Endothelial cell of umbilical vein (primary cell): ENCODE data around the gene CELSR3. TPM values are rescaled to one million over a fixed set of nuclear protein-coding genes. Genes with fewer than 3 reads are reported as not detected.

ENCODE experiments used
- BruUV-seq: library from RNA; stranded (reverse); fragments of 400-500 nt; replicated peaks from 2 replicates; lab custom pipeline; 2021; lab: Mats Ljungman, UMichigan
- CTCF ChIA-PET: fragments of 300-600, 350-600 bp; sonication (Branson Sonifier 250); formaldehyde crosslinking; loops from one replicate; lab custom pipeline; 2021; ENCODE audit warnings: antibody characterized with exemption, inconsistent platforms; lab: Charles Lee
- POLR2A ChIA-PET: fragments of 300-600, 350-600 bp; sonication (Branson Sonifier 250); formaldehyde crosslinking; loops from one replicate; lab custom pipeline; 2021; ENCODE audit warnings: antibody characterized with exemption, inconsistent platforms; lab: Charles Lee
- DNase-seq: peaks from one replicate; pipeline ENCODE4 v3.0.0-alpha.2; 2011; ENCODE audit warnings: low read depth, low spot score
- FAIRE-seq: peaks from 2 replicates; lab custom pipeline; 2011; peaks lifted over from hg19 to GRCh38; lab: Jason Lieb, UNC
- H2AFZ ChIP-seq: 2 replicates; pipeline ENCODE4 v1.6.0; 2012; ENCODE audit warnings: low read depth, low read length, control low read depth, inconsistent platforms
- H3K27ac ChIP-seq: 2 replicates; pipeline ENCODE4 v1.5.1; 2011; ENCODE audit warnings: low read depth, mild to moderate bottlenecking, control low read depth, low read length, moderate library complexity; ENCODE audit not compliant: insufficient read depth
- H3K27me3 ChIP-seq, 2 experiments: 2 replicates each; pipeline versions ENCODE4 v1.6.0 to v1.6.1; 2011; ENCODE audit warnings: low read length in 2 of 2, mixed read lengths in 1 of 2; ENCODE audit not compliant: control insufficient read depth in 2 of 2, insufficient read depth in 2 of 2
- H3K36me3 ChIP-seq, 2 experiments: 2 replicates in 1 of 2; 3 replicates in 1 of 2; pipeline ENCODE4 v1.5.1; 2011; ENCODE audit warnings: low read length in 2 of 2, mild to moderate bottlenecking in 1 of 2, moderate library complexity in 1 of 2; ENCODE audit not compliant: control insufficient read depth in 2 of 2, insufficient read depth in 2 of 2; ENCODE audit errors: extremely low read depth in 1 of 2
- H3K4me1 ChIP-seq: 3 replicates; pipeline ENCODE4 v1.5.1; 2011; ENCODE audit warnings: mild to moderate bottlenecking, low read length; ENCODE audit not compliant: control insufficient read depth, insufficient read depth; ENCODE audit errors: extremely low read depth
- H3K4me2 ChIP-seq: 2 replicates; pipeline ENCODE4 v1.6.1; 2011; ENCODE audit warnings: low read length, control low read depth, mixed read lengths; ENCODE audit not compliant: insufficient read depth
- H3K4me3 ChIP-seq, 3 experiments: fragments of 200-600 bp in 1 of 3; sonication (generic), shearing (Covaris generic) in 1 of 3; replicated peaks in 1 of 3; 2 replicates each; pipeline ENCODE4 v1.5.1; 2011 to 2016; ENCODE audit warnings: control low read depth in 3 of 3, low read length in 3 of 3, mild to moderate bottlenecking in 2 of 3, inconsistent platforms in 1 of 3, low read depth in 1 of 3, moderate library complexity in 1 of 3; ENCODE audit not compliant: insufficient read depth in 1 of 3
- H3K79me2 ChIP-seq: 2 replicates; pipeline ENCODE4 v1.6.0; 2012; ENCODE audit warnings: low read length, inconsistent platforms; ENCODE audit not compliant: control insufficient read depth, insufficient read depth
- H3K9ac ChIP-seq: replicated peaks from 2 replicates; pipeline ENCODE3; 2011; ENCODE audit warnings: low read length, control low read depth; ENCODE audit not compliant: insufficient read depth; ENCODE audit errors: extremely low read depth
- H3K9me1 ChIP-seq: replicated peaks from 3 replicates; pipeline ENCODE4 v1.6.0; 2011; ENCODE audit warnings: mild to moderate bottlenecking, low read length; ENCODE audit not compliant: control insufficient read depth, insufficient read depth; ENCODE audit errors: extremely low read depth
- H3K9me3 ChIP-seq: replicated peaks from 2 replicates; pipeline ENCODE4 v1.5.1; 2012; ENCODE audit warnings: low read length, inconsistent platforms; ENCODE audit not compliant: control insufficient read depth, insufficient read depth
- H4K20me1 ChIP-seq: replicated peaks from 2 replicates; pipeline ENCODE3; 2011; ENCODE audit warnings: mild to moderate bottlenecking, low read length; ENCODE audit not compliant: control insufficient read depth, insufficient read depth; ENCODE audit errors: extremely low read depth
- CTCF ChIP-seq, 2 donors: IDR thresholded peaks; 1 replicate in 1 of 2; 2 replicates in 1 of 2; pipeline ENCODE4 v1.5.1; 2011; ENCODE audit warnings: low read length in 2 of 2, mild to moderate bottlenecking in 2 of 2, moderate library complexity in 2 of 2, control low read depth in 1 of 2, inconsistent platforms in 1 of 2, low read depth in 1 of 2; ENCODE audit not compliant: insufficient read depth in 1 of 2; ENCODE audit errors: extremely low read depth in 1 of 2
- EZH2 ChIP-seq: IDR thresholded peaks from 2 replicates; pipeline ENCODE4 v1.6.1; 2012; ENCODE audit warnings: borderline replicate concordance, low read depth, mild to moderate bottlenecking, moderate library complexity, low read length, inconsistent platforms; ENCODE audit not compliant: severe bottlenecking
- FOS ChIP-seq: IDR thresholded peaks from 2 replicates; pipeline ENCODE4 v1.6.1; 2011; ENCODE audit warnings: mild to moderate bottlenecking, low read length, moderate library complexity, borderline replicate concordance; ENCODE audit not compliant: insufficient read depth
- GATA2 ChIP-seq: IDR thresholded peaks from 2 replicates; pipeline ENCODE4 v1.7.0; 2011; ENCODE audit warnings: low read depth, mild to moderate bottlenecking, moderate library complexity, mixed read lengths, low read length; ENCODE audit not compliant: insufficient read length, insufficient read depth
- JUN ChIP-seq: IDR thresholded peaks from 2 replicates; pipeline ENCODE4 v1.6.1; 2011; ENCODE audit warnings: borderline replicate concordance, low read depth; ENCODE audit not compliant: insufficient read length, insufficient read depth
- MYC ChIP-seq: IDR thresholded peaks from one replicate; pipeline ENCODE4 v1.6.1; 2011; ENCODE audit warnings: mild to moderate bottlenecking, low read depth, low read length
- POLR2A ChIP-seq: IDR thresholded peaks from 2 replicates; pipeline ENCODE4 v1.6.1; 2012; ENCODE audit warnings: low read depth, mild to moderate bottlenecking, control low read depth, low read length
- POLR2AphosphoS5 ChIP-seq: IDR thresholded peaks from 2 replicates; pipeline ENCODE4 v1.6.1; 2012; ENCODE audit warnings: low read depth, mild to moderate bottlenecking, control low read depth, low read length, moderate library complexity; ENCODE audit not compliant: insufficient read depth
- dilution Hi-C: fragments of 300-500 bp; cut with MboI; formaldehyde crosslinking; loops from one replicate; pipeline ENCODE4 v1.15.0; 2019; ENCODE audit warnings: low sequenced_read_pairs; ENCODE audit not compliant: extremely low pct_ligation_motif_present
- intact Hi-C: fragments of 100-400 bp; cut with micrococcal nuclease; formaldehyde crosslinking; loops from one replicate; pipeline ENCODE4 v1.10.0; 2022
- polyA plus RNA-seq, 4 experiments: library from polyadenylated mRNA; depleted of rRNA in 3 of 4; stranded (reverse) in 3 of 4; unstranded in 1 of 4; fragments of >200 nt; gene quantifications; 2 replicates each; pipeline versions ENCODE4 v1.2.1 to v1.2.3, GENCODE V29; 2011 to 2012; ENCODE audit warnings: missing spikeins in 1 of 4
- total RNA-seq: library from RNA; stranded (reverse); gene quantifications from 2 replicates; pipeline ENCODE4 v1.2.3, GENCODE V29; 2021
- TF ChIP-seq, protein P1 (sequence below): IDR thresholded peaks from 2 replicates; pipeline ENCODE4 v1.6.1; 2011; ENCODE audit not compliant: insufficient read depth, insufficient read length

CELSR3 gene
- total and polyA plus RNA-seq, 2 donors (not counting 3 experiments of a cell fraction or from before 2014, with no cell fraction given): 0.25 to 0.71 TPM

GRCh38 chr3:48647714-48648113 lies 15.0 kb downstream of the CELSR3 start:
- FAIRE-seq: no peak
- POLR2A ChIA-PET: no interaction called here
- no peak for TF ChIP-seq POLR2A
- TF ChIP-seq JUN: no peak
- no peak for TF ChIP-seq MYC
- no peak for TF ChIP-seq POLR2AphosphoS5
- TF ChIP-seq, protein P1, sequence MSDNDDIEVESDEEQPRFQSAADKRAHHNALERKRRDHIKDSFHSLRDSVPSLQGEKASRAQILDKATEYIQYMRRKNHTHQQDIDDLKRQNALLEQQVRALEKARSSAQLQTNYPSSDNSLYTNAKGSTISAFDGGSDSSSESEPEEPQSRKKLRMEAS: no peak
- no peak for TF ChIP-seq GATA2
- TF ChIP-seq EZH2: no peak
- no peak for TF ChIP-seq CTCF (IDR thresholded peaks at IDR 0.05; ENCODE audit: extremely low read depth in 1 of 2, insufficient read depth in 1 of 2, low read depth in 1 of 2, low read length in 2 of 2)
- TF ChIP-seq FOS: no peak
- Histone ChIP-seq H2AFZ (no peak overlapping the region), H3K36me3 (no peaks in the 10 kb centered on the region), H3K4me1 (no peaks in the 10 kb centered on the region), H3K4me3 (no peak overlapping the region), H3K9ac (no peak overlapping the region), H3K9me3 (no peaks in the 10 kb centered on the region), H3K9me1 (no peaks in the 10 kb centered on the region), H3K27me3 (no peaks in the 10 kb centered on the region), H4K20me1 (no peaks in the 10 kb centered on the region), H3K27ac (no peak overlapping the region), H3K4me2 (no peak overlapping the region), H3K79me2 (no peaks in the 10 kb centered on the region)
- intact Hi-C loops: no loop called here
- CTCF ChIA-PET: interaction anchor here (2.9 kb wide), 1 partner anchor 12 kb away, joined by 11 read pairs; the partner anchor contains the start of gene SLC26A6
- no TSS peak for BruUV-seq
- dilution Hi-C loops: no loop called here
- no peak for DNase-seq
